NCI-H82 treated with DMSO at 0.1 percent for 48 hours (cell line): ENCODE results near the gene GP9.
"Not testable (repeated sequence)": the region's sequence is repeated elsewhere in the genome, so short reads cannot be mapped to it uniquely, and the experiment has no call there.

ENCODE experiments used
- DNase-seq: peaks from one replicate; lab custom pipeline; 2025; ENCODE audit not compliant: unreplicated experiment; lab: John Stamatoyannopoulos, UW

The GP9 gene

GRCh38 chr3:129106866-129107565, 46.4 kb downstream of the GP9 start:
- no peak for DNase-seq

GRCh38 chr3:129107793-129108192, 47.2 kb downstream of the GP9 start:
- no peak for DNase-seq

DNA sequence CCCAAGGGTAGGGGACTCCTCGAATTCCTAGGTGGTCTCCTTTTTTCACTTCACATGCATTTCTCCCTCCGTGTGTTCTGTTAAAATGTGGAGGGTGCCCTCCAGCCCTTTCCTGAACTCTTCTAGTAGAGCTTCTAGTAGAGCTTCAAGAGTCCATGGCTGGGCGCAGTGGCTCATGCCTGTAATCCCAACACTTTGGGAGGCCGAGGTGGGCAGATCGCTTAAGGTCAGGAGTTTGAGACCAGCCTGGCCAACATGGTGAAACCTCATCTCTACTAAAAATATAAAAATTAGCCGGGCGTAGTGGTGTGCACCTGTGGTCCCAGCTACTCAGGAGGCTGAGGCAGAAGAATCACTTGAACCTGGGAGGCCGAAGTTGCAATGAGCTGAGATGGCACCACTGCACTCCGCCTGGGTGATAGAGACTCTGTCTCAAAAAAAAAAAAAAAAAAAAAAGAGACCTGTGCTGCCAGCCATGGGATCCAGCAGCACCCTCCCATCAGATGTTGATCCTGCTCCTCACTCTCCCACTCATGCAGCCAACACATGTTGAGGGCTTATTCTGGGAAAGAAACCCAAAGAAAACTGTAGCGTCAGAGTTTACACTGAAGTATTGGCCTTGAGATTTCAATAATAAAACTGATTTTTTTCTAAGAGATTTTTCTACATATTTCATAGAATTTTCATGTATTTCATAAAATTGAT, 50.6 kb downstream of the GP9 start:
- DNase-seq = not testable (repeated sequence)
